HepG2 (cell line): Measurements from ENCODE around the gene FUT8. TPM values are rescaled to one million over a fixed set of nuclear protein-coding genes. Genes with fewer than 3 reads are reported as not detected.

Experiments
- ATAC-seq: fragments of 200-7000 bp; cut with Tn5 transposase; 3 replicates; pipeline ENCODE4 v1.9.1; 2020; ENCODE audit warnings: mild to moderate bottlenecking, moderate library complexity
- BruUV-seq: library from RNA; stranded (reverse); fragments of 400-500 nt; replicated peaks from 2 replicates; lab custom pipeline; 2021; lab: Mats Ljungman, UMichigan
- CTCF ChIA-PET: fragments of 300-600 bp; formaldehyde crosslinking; extraction: SDS; loops from one replicate; lab custom pipeline; 2021; ENCODE audit warnings: low total read pairs, inconsistent platforms, low intra/inter-chr PET ratio; lab: Yijun Ruan, JAX
- POLR2A ChIA-PET: fragments of 350-600 bp; sonication (Branson Sonifier 250); formaldehyde crosslinking; loops from one replicate; lab custom pipeline; 2020; ENCODE audit warnings: antibody characterized with exemption, inconsistent platforms; lab: Yijun Ruan, JAX
- DNase-seq: peaks from one replicate; pipeline ENCODE4 v3.0.0-alpha.2; 2015; ENCODE audit warnings: low spot score
- FAIRE-seq: peaks from 3 replicates; lab custom pipeline; 2011; peaks lifted over from hg19 to GRCh38; lab: Jason Lieb, UNC
- H2AFZ ChIP-seq: one replicate; pipeline ENCODE4 v1.6.1; 2011; ENCODE audit warnings: low read length, inconsistent platforms
- H3K27ac ChIP-seq: fragments of 300-600 bp; 3 replicates; pipeline ENCODE4 v1.8.0; 2011; ENCODE audit warnings: mixed run types, mild to moderate bottlenecking, mixed read lengths, low read length, inconsistent platforms; ENCODE audit not compliant: insufficient read depth; ENCODE audit errors: extremely low read length
- H3K27me3 ChIP-seq, 2 experiments: fragments of 200-600 bp in 1 of 2; 2 replicates in 1 of 2; 3 replicates in 1 of 2; pipeline versions ENCODE4 v1.6.0 to v1.8.0; 2011; ENCODE audit warnings: low read length in 2 of 2, mild to moderate bottlenecking in 2 of 2, moderate library complexity in 2 of 2, inconsistent platforms in 1 of 2; ENCODE audit not compliant: insufficient read depth in 2 of 2, control insufficient read depth in 1 of 2
- H3K36me3 ChIP-seq, 2 experiments: fragments of 200-600 bp in 1 of 2; replicated peaks in 1 of 2; 2 replicates in 1 of 2; 3 replicates in 1 of 2; pipeline versions ENCODE4 v1.5.1 to v1.8.0; 2011; ENCODE audit warnings: low read length in 2 of 2, inconsistent platforms in 1 of 2; ENCODE audit not compliant: insufficient read depth in 2 of 2, control insufficient read depth in 1 of 2
- H3K4me1 ChIP-seq: 2 replicates; pipeline ENCODE4 v1.5.1; 2012; ENCODE audit warnings: low read length, inconsistent platforms; ENCODE audit not compliant: insufficient read depth
- H3K4me2 ChIP-seq: 2 replicates; pipeline ENCODE4 v1.6.0; 2011; ENCODE audit warnings: low read depth, low read length, inconsistent platforms
- H3K4me3 ChIP-seq, 3 experiments: fragments of 200-600 bp in 1 of 3; sonication (generic), shearing (Covaris generic) in 1 of 3; replicated peaks in 1 of 3; 2 replicates each; pipeline ENCODE4 v1.5.1; 2011 to 2016; ENCODE audit warnings: low read length in 3 of 3, inconsistent platforms in 2 of 3, low read depth in 2 of 3, mild to moderate bottlenecking in 2 of 3, control low read depth in 1 of 3, mixed read lengths in 1 of 3; ENCODE audit not compliant: insufficient read depth in 1 of 3
- H3K79me2 ChIP-seq: one replicate; pipeline ENCODE4 v1.6.1; 2011; ENCODE audit warnings: low read length, inconsistent platforms; ENCODE audit not compliant: insufficient read depth
- H3K9ac ChIP-seq: 2 replicates; pipeline ENCODE4 v1.6.0; 2011; ENCODE audit warnings: mild to moderate bottlenecking, low read depth, low read length, inconsistent platforms; ENCODE audit not compliant: insufficient read depth
- H3K9me3 ChIP-seq: 2 replicates; pipeline ENCODE4 v1.5.1; 2012; ENCODE audit warnings: mild to moderate bottlenecking, low read length
- H4K20me1 ChIP-seq: 2 replicates; pipeline ENCODE4 v1.6.0; 2011; ENCODE audit warnings: inconsistent platforms, mild to moderate bottlenecking, low read length, moderate library complexity; ENCODE audit not compliant: insufficient read depth
- ARNT2 ChIP-seq: sonication (generic); formaldehyde crosslinking; IDR thresholded peaks from 2 replicates; pipeline ENCODE4 v1.8.0; 2022; ENCODE audit warnings: mild to moderate bottlenecking, low read depth, missing genetic modification reagents, moderate library complexity
- HDAC1 ChIP-seq: sonication (generic); formaldehyde crosslinking; IDR thresholded peaks from 2 replicates; pipeline ENCODE4 v1.5.1; 2020; ENCODE audit warnings: mild to moderate bottlenecking, missing genetic modification reagents
- KLF6 ChIP-seq: IDR thresholded peaks from 2 replicates; pipeline ENCODE4 v1.8.0; 2016; ENCODE audit warnings: missing biosample characterization, missing genetic modification reagents
- NFATC3 ChIP-seq: sonication (generic); formaldehyde crosslinking; IDR thresholded peaks from 2 replicates; pipeline ENCODE4 v1.5.1; 2020; ENCODE audit warnings: mild to moderate bottlenecking, missing genetic modification reagents
- TRIM24 ChIP-seq: sonication (generic); formaldehyde crosslinking; IDR thresholded peaks from 2 replicates; pipeline ENCODE4 v1.8.0; 2022; ENCODE audit warnings: mild to moderate bottlenecking, missing genetic modification reagents
- ZFP1 ChIP-seq: IDR thresholded peaks from 2 replicates; pipeline ENCODE4 v1.6.1; 2016
- ZMAT3 ChIP-seq: sonication (generic); formaldehyde crosslinking; conservative IDR thresholded peaks from 2 replicates; pipeline ENCODE4 v1.7.0; 2021; ENCODE audit warnings: missing genetic modification reagents
- ZNF20 ChIP-seq: sonication (generic); formaldehyde crosslinking; IDR thresholded peaks from 2 replicates; pipeline ENCODE4 v1.4.0; 2020; ENCODE audit warnings: mild to moderate bottlenecking, moderate library complexity, missing genetic modification reagents
- ZNF567 ChIP-seq: sonication (generic); formaldehyde crosslinking; IDR thresholded peaks from 2 replicates; pipeline ENCODE4 v1.8.1; 2023; ENCODE audit warnings: mild to moderate bottlenecking, missing genetic modification reagents, borderline replicate concordance
- WGBS: methylation state at CpG from one replicate; pipeline ENCODE4 v1.1.6; 2017; ENCODE audit warnings: low lambda C conversion rate; 5-methylcytosine and 5-hydroxymethylcytosine counted together
- in situ Hi-C: cut with HindIII; loops from 2 replicates; pipeline ENCODE4 v1.10.0; 2017; ENCODE audit warnings: low pct_unique_long_range_greater_than_20kb; ENCODE audit not compliant: extremely low pct_ligation_motif_present
- intact Hi-C: fragments of 100-400 bp; cut with micrococcal nuclease; formaldehyde crosslinking; loops from one replicate; pipeline ENCODE4 v1.10.0; 2022; ENCODE audit not compliant: unreplicated experiment
- polyA plus RNA-seq, 8 experiments: library from polyadenylated mRNA; depleted of rRNA in 3 of 8; stranded (reverse) in 7 of 8; unstranded in 1 of 8; fragments of >200 nt; fragmentation: Illumina TruSeq in 4 of 8; extraction: Trizol in 4 of 8; gene quantifications; 2 replicates each; pipeline versions ENCODE4 v1.2.1 to v1.2.3, GENCODE V29; 2011 to 2016; ENCODE audit warnings: low read depth in 4 of 8, missing spikeins in 1 of 8, mixed read lengths in 1 of 8; ENCODE audit not compliant: insufficient read depth in 1 of 8
- total RNA-seq, 5 experiments: library from RNA; depleted of rRNA; stranded (reverse); fragments of >200 nt; fragmentation: Illumina TruSeq; extraction: Trizol; gene quantifications; 2 replicates each; pipeline ENCODE4 v1.2.3, GENCODE V29; 2016; ENCODE audit warnings: low read depth in 1 of 5
- TF ChIP-seq, protein P1 (sequence below): sonication (generic); formaldehyde crosslinking; IDR thresholded peaks from 2 replicates; pipeline ENCODE4 v1.5.0; 2020; ENCODE audit warnings: mild to moderate bottlenecking, missing genetic modification reagents, borderline replicate concordance
- TF ChIP-seq, protein P2 (sequence below), 2 experiments: fragments of 450-650 bp in 1 of 2; sonication (generic) in 1 of 2; formaldehyde crosslinking; IDR thresholded peaks; 2 replicates each; pipeline versions ENCODE4 v1.5.0 to v1.8.0; 2020 to 2022; ENCODE audit warnings: mild to moderate bottlenecking in 1 of 2, missing genetic modification reagents in 1 of 2

The FUT8 gene
- total and polyA plus RNA-seq, 2 of the 13 experiments (the other 11 are each of a cell fraction or from before 2014, with no cell fraction given), result 9.3 to 17.5 TPM

DNA sequence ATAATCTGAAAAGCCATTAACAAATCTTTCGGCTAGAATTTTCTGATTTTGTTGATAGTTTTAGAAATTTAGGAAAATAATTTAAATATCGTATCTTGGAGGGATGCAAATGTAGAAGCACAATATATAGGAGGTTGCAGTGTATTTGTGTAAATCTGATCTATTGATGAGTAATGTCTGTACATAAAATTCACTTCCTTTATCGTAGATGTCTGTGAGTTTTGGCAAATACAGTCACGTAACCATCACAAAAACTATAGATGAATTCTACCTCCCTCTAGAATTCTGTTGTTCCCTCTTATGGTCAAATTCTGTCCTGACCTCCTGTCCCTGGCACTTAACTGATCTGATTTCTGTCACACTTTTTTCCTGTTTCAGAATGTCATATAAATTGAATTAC lies 151.8 kb downstream of the FUT8 start:
- FAIRE-seq, result no peak
- Histone ChIP-seq H3K27ac (no peak overlapping the region), H3K27me3 (no peaks in the 10 kb centered on the region), H3K4me3 (no peak overlapping the region), H3K79me2 (no peaks in the 10 kb centered on the region), H3K9ac (no peak overlapping the region), H3K9me3 (no peaks in the 10 kb centered on the region), H4K20me1 (no peaks in the 10 kb centered on the region), H3K4me2 (no peak overlapping the region), H3K4me1 (no peaks in the 10 kb centered on the region), H3K36me3 (no peaks in the 10 kb centered on the region), H2AFZ (no peak overlapping the region)
- TF ChIP-seq ARNT2 (CRISPR knock-in tag), result no peak
- no TSS peak for BruUV-seq
- DNase-seq, result no peak
- ATAC-seq, result no peak
- in situ Hi-C loops (no loop called here), intact Hi-C loops (no loop called here)
- CTCF ChIA-PET, result no interaction called here
- 96% methylated on average over 4 of the region's 4 CpGs for WGBS
- POLR2A ChIA-PET, result no interaction called here

GRCh38 chr14:65565948-65566347 lies 153.4 kb downstream of the FUT8 start:
- Histone ChIP-seq H3K4me3 (no peak overlapping the region), H3K4me1 (0 out of 2 replicates have a peak, but pooled peaks cover 5% of the 10 kb centered on the region), H3K9me3 (no peaks in the 10 kb centered on the region), H3K4me2 (no peak overlapping the region), H3K27ac (no peak overlapping the region), H3K9ac (no peak overlapping the region), H2AFZ (no peak overlapping the region)
- ChIA-PET POLR2A (no interaction called here), CTCF (no interaction called here)
- intact Hi-C loops, result no loop called here
- no peak for FAIRE-seq
- in situ Hi-C loops, result no loop called here
- no peak for DNase-seq
- TF ChIP-seq KLF6, result no peak
- no peak for TF ChIP-seq TRIM24 (CRISPR knock-in tag)
- no peak for TF ChIP-seq ZNF567
- no peak for TF ChIP-seq HDAC1
- TF ChIP-seq, protein P1, sequence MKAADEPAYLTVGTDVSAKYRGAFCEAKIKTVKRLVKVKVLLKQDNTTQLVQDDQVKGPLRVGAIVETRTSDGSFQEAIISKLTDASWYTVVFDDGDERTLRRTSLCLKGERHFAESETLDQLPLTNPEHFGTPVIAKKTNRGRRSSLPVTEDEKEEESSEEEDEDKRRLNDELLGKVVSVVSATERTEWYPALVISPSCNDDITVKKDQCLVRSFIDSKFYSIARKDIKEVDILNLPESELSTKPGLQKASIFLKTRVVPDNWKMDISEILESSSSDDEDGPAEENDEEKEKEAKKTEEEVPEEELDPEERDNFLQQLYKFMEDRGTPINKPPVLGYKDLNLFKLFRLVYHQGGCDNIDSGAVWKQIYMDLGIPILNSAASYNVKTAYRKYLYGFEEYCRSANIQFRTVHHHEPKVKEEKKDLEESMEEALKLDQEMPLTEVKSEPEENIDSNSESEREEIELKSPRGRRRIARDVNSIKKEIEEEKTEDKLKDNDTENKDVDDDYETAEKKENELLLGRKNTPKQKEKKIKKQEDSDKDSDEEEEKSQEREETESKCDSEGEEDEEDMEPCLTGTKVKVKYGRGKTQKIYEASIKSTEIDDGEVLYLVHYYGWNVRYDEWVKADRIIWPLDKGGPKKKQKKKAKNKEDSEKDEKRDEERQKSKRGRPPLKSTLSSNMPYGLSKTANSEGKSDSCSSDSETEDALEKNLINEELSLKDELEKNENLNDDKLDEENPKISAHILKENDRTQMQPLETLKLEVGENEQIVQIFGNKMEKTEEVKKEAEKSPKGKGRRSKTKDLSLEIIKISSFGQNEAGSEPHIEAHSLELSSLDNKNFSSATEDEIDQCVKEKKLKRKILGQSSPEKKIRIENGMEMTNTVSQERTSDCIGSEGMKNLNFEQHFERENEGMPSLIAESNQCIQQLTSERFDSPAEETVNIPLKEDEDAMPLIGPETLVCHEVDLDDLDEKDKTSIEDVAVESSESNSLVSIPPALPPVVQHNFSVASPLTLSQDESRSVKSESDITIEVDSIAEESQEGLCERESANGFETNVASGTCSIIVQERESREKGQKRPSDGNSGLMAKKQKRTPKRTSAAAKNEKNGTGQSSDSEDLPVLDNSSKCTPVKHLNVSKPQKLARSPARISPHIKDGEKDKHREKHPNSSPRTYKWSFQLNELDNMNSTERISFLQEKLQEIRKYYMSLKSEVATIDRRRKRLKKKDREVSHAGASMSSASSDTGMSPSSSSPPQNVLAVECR (CRISPR knock-in tag), result no peak
- TF ChIP-seq NFATC3 (CRISPR knock-in tag), result no peak
- no peak for TF ChIP-seq ZMAT3 (CRISPR knock-in tag)
- no peak for TF ChIP-seq ZNF20 (CRISPR knock-in tag)
- TF ChIP-seq, protein P2, sequence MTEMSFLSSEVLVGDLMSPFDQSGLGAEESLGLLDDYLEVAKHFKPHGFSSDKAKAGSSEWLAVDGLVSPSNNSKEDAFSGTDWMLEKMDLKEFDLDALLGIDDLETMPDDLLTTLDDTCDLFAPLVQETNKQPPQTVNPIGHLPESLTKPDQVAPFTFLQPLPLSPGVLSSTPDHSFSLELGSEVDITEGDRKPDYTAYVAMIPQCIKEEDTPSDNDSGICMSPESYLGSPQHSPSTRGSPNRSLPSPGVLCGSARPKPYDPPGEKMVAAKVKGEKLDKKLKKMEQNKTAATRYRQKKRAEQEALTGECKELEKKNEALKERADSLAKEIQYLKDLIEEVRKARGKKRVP (CRISPR knock-in tag; IDR thresholded peaks at IDR 0.05), result no peak
- no peak for TF ChIP-seq ZFP1
- TF ChIP-seq, all 625 proteins: peak for 0
- no TSS peak for BruUV-seq
- Histone ChIP-seq H3K79me2 (no peaks in the 10 kb centered on the region), H3K27me3 (no peaks in the 10 kb centered on the region), H3K36me3 (no peaks in the 10 kb centered on the region), H4K20me1 (no peaks in the 10 kb centered on the region)
- no peak for ATAC-seq
- WGBS, result 100% methylated on average over 1 of the region's 1 CpG
